ENCODE data around the gene MYBPH.

DNA sequence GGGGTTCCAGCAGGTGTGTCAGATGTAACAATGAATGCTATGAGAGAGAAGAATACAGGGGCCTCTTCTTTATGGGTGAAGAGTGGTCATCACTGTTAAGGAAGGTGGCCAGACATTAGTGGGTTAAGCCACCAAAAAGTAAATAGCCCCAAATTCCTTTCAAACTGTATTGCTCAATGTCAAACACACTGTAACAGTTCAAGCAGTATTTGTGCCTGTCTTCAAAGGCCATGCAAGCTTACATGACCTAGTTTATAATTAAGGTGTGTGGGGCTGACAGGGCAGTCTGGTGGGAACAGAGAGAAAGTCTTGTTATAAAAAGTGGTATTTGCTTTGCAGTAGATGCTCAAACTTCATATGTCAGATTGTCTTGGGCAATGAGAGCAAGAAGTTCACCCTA is 35.4 kb upstream of the MYBPH start:
- TF ChIP-seq, protein P1, sequence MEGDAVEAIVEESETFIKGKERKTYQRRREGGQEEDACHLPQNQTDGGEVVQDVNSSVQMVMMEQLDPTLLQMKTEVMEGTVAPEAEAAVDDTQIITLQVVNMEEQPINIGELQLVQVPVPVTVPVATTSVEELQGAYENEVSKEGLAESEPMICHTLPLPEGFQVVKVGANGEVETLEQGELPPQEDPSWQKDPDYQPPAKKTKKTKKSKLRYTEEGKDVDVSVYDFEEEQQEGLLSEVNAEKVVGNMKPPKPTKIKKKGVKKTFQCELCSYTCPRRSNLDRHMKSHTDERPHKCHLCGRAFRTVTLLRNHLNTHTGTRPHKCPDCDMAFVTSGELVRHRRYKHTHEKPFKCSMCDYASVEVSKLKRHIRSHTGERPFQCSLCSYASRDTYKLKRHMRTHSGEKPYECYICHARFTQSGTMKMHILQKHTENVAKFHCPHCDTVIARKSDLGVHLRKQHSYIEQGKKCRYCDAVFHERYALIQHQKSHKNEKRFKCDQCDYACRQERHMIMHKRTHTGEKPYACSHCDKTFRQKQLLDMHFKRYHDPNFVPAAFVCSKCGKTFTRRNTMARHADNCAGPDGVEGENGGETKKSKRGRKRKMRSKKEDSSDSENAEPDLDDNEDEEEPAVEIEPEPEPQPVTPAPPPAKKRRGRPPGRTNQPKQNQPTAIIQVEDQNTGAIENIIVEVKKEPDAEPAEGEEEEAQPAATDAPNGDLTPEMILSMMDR (IDR thresholded peaks at IDR 0.05; ENCODE audit: insufficient read depth, low read depth, low read length): no peak
- TF ChIP-seq EZH2 (IDR thresholded peaks at IDR 0.05; ENCODE audit: insufficient read depth, low read length): no peak

Measured in astrocyte (in vitro differentiated cells and primary cell).